Measurements from ENCODE around the gene MED4. TPM values are rescaled to one million over a fixed set of nuclear protein-coding genes. Genes with fewer than 3 reads are reported as not detected.

MED4 gene
- total and polyA plus RNA-seq, 10 donors, result 35.7 to 61.7 (median 43.0) TPM

DNA sequence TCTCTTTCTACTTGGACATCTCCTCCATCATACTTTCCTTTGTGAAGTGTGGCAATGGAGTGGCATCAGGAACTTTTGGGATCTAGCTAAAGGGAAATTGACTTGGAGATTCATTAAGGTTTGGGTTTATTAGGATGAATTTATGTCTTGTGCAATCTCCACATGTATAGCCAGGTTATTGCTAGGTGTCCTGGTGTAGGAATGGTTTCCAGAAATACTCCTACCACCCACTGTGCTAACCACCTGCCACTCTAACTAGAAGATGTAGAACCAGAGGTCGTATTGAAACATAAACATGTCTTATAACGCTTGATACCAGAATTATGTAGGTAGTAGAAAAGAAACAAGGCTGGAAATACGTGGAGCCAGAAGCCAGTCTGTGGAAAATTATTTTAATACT lies 38.1 kb upstream of the MED4 start:
- WGBS, 5 donors, result 79 to 93% (median 82%) methylated on average over 3 of the region's 3 CpGs
- Histone ChIP-seq H3K9me3 (no peaks in the 10 kb centered on the region), H3K4me3 (no peak overlapping the region), H3K27me3 (replicated peaks in 1 of 7) (no peaks in the 10 kb centered on the region), H3K27ac (no peak overlapping the region), H3K36me3 (no peaks in the 10 kb centered on the region), H3K4me1 (no peaks in the 10 kb centered on the region)
- no peak for DNase-seq
- TF ChIP-seq CTCF (IDR thresholded peaks at IDR 0.05 in 8 of 11, conservative IDR thresholded peaks at IDR 0.05 in 3 of 11) (no peak), POLR2A (IDR thresholded peaks at IDR 0.05) (no peak), POLR2AphosphoS5 (IDR thresholded peaks at IDR 0.05) (no peak)
- intact Hi-C loops (cut with DNase I; ENCODE audit: low total_unique reads), result no loop called here

DNA sequence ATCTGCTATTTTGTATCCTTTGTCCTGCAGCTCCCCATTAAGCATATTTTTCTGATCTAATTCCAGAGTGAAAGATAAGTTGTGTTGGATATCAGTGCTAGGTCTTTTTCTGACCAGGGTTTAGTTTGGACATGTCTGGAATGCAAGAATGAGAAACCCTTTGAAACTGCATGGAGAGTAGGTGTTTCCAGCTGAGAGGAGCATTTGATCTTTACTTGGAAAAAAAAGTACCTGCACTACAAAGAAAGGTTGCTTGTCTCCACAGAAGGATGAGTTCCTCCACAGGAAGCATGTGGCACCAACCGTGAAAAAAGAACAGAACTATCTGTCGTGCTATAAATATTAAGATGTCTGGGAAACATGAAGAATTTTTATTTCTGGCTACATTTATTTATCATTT lies 36.6 kb upstream of the MED4 start:
- TF ChIP-seq POLR2A (IDR thresholded peaks at IDR 0.05) (no peak), POLR2AphosphoS5 (IDR thresholded peaks at IDR 0.05) (no peak), CTCF (IDR thresholded peaks at IDR 0.05 in 8 of 11, conservative IDR thresholded peaks at IDR 0.05 in 3 of 11) (no peak)
- H3K4me3 ChIP-seq, result no peak overlapping the region
- WGBS, 5 donors, result 27 to 50% (median 43%) methylated on average over 2 of the region's 2 CpGs

DNA sequence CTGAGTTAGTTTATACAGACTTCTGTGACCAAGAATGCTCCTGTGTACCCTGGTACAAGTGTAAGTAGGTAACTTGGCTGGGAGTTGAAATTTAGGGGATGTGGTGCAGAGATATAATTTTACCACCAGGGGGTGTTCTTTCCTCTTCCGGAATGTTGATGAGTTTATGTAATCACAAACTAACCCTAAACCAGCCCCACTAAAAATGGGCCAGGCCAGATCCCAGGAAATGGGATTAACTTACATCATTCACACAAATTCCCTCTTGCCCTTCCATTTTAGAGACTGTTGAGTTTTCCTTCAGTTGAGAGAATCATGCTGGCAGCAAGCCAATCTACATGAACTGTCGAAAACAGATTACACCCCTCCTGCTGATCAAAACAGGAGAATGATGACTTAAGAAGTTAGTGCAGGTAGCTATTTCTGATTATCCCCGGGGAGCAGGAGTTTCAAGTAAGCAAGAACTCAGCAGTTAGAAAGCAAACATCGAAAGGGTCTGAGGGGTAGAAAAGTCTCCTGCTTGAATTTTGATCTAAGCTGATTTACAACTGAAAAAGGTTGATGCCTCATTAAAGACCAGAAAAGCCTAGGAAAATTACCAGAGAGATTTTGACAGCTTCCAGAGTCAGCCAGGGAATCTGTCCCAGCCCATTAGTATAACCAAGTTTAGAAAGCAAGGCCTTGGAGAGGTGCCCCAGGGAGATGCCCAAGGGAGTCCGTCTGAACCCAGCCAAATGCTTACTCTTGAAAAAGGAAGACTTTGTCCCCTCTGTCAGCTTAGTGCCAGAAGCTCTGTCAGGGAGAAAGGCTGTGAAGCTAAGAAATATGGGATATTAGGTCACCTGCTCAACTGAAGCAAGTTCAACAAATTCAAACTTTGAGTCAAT lies 32.3 kb upstream of the MED4 start:
- WGBS, 5 donors, result 29 to 37% (median 36%) methylated on average over 5 of the region's 5 CpGs
- no peaks in the 10 kb centered on the region for H3K36me3 ChIP-seq
- DNase-seq, result no peak
- H3K9me3 ChIP-seq, result no peaks in the 10 kb centered on the region
- no peak overlapping the region for H3K4me3 ChIP-seq
- TF ChIP-seq CTCF (IDR thresholded peaks at IDR 0.05 in 8 of 11, conservative IDR thresholded peaks at IDR 0.05 in 3 of 11) (peak; percentile 69 to 88 (median 84)), POLR2AphosphoS5 (IDR thresholded peaks at IDR 0.05) (peak in 1 of 3 donors; percentile 48), POLR2A (IDR thresholded peaks at IDR 0.05) (no peak)
- H3K27ac ChIP-seq, result peak overlapping the region in 6 of 8 donors; percentile 33 to 87 (median 65)
- intact Hi-C loops (cut with DNase I; ENCODE audit: low total_unique reads), result loop anchor here (10.0 kb wide), 1 partner anchor 448 kb away; no protein-coding TSS in a partner anchor
- peaks cover 5 to 33% (median 20%) of the 10 kb centered on the region in 6 donors for H3K4me1 ChIP-seq
- H3K27me3 ChIP-seq (replicated peaks in 1 of 7), result no peaks in the 10 kb centered on the region

More for the DNA sequence above, 36.6 kb upstream of the MED4 start:
- no peaks in the 10 kb centered on the region for H3K9me3 ChIP-seq
- H3K36me3 ChIP-seq, result no peaks in the 10 kb centered on the region
- no peak for DNase-seq
- H3K27ac ChIP-seq, result no peak overlapping the region
- intact Hi-C loops (cut with DNase I; ENCODE audit: low total_unique reads), result no loop called here
- no peaks in the 10 kb centered on the region for H3K27me3 ChIP-seq (replicated peaks in 1 of 7)
- H3K4me1 ChIP-seq, result peaks cover 3 to 13% (median 11%) of the 10 kb centered on the region in 6 donors

- no peak for DNase-seq
- no peaks in the 10 kb centered on the region for H3K27me3 ChIP-seq (replicated peaks in 1 of 7)
- H3K9me3 ChIP-seq, result no peaks in the 10 kb centered on the region
- no peak overlapping the region for H3K4me3 ChIP-seq
- H3K27ac ChIP-seq, result peak overlapping the region; percentile 64 to 87 (median 76)
- TF ChIP-seq POLR2A (IDR thresholded peaks at IDR 0.05), result no peak
- TF ChIP-seq CTCF (IDR thresholded peaks at IDR 0.05 in 8 of 11, conservative IDR thresholded peaks at IDR 0.05 in 3 of 11), result no peak
- TF ChIP-seq POLR2AphosphoS5 (IDR thresholded peaks at IDR 0.05), result peak in 1 of 3 donors; percentile 51
- intact Hi-C loops (cut with DNase I; ENCODE audit: low total_unique reads), result loop anchor here (10.0 kb wide), 1 partner anchor 449 kb away; no protein-coding TSS in a partner anchor
- H3K4me1 ChIP-seq, result peaks cover 5 to 33% (median 22%) of the 10 kb centered on the region in 6 donors
- 49 to 74% (median 66%) methylated on average over 7 of the region's 7 CpGs for WGBS, 5 donors
- H3K36me3 ChIP-seq, result no peaks in the 10 kb centered on the region
These were observed 30.9 kb upstream of the MED4 start for GRCh38 chr13:48125794-48126228.

Measured in spleen (tissue), 11 donors.